HG03196 (cell line): ENCODE measurements around the gene NINJ2.

Experiments
- ATAC-seq: cut with Tn5 transposase; IDR thresholded peaks from one replicate; pipeline ENCODE4 v1.9.1; 2021; ENCODE audit not compliant: unreplicated experiment

The NINJ2 gene

GRCh38 chr12:617304-617915 is 45.8 kb downstream of the NINJ2 start:
- no peak for ATAC-seq

- ATAC-seq = no peak
Measured at GRCh38 chr12:615620-616019, 47.6 kb downstream of the NINJ2 start.

GRCh38 chr12:614411-614970 is 48.8 kb downstream of the NINJ2 start:
- no peak for ATAC-seq

- ATAC-seq = no peak
Measured at GRCh38 chr12:613996-614395, 49.2 kb downstream of the NINJ2 start.

GRCh38 chr12:612886-613285 is 50.4 kb downstream of the NINJ2 start:
- ATAC-seq = no peak

GRCh38 chr12:612293-612692 is 51.0 kb downstream of the NINJ2 start:
- ATAC-seq = no peak

- ATAC-seq = no peak
Measured at GRCh38 chr12:611721-612120, 51.5 kb downstream of the NINJ2 start.

GRCh38 chr12:608921-609320 is 54.3 kb downstream of the NINJ2 start:
- ATAC-seq = no peak

GRCh38 chr12:608413-608812 is 54.8 kb downstream of the NINJ2 start:
- no peak for ATAC-seq

- no peak for ATAC-seq
Measured at GRCh38 chr12:607541-608001, 55.7 kb downstream of the NINJ2 start.

GRCh38 chr12:604956-605355 is 58.3 kb downstream of the NINJ2 start:
- ATAC-seq = no peak

- ATAC-seq = no peak
Measured at GRCh38 chr12:602700-603068, 60.6 kb downstream of the NINJ2 start.

- ATAC-seq = no peak
Measured at GRCh38 chr12:601976-602699, 61.1 kb downstream of the NINJ2 start.

- no peak for ATAC-seq
Measured at GRCh38 chr12:599756-600155, 63.5 kb downstream of the NINJ2 start.

- ATAC-seq = no peak
Measured at GRCh38 chr12:597926-598568, 65.2 kb downstream of the NINJ2 start.

- ATAC-seq = no peak
Measured at GRCh38 chr12:593396-594270, 69.6 kb downstream of the NINJ2 start.

- ATAC-seq = no peak
Measured at GRCh38 chr12:592024-592505, 71.2 kb downstream of the NINJ2 start.

- no peak for ATAC-seq
Measured at GRCh38 chr12:591167-592023, 71.8 kb downstream of the NINJ2 start.

GRCh38 chr12:590206-590750 is 73.0 kb downstream of the NINJ2 start:
- ATAC-seq = no peak

- no peak for ATAC-seq
Measured at GRCh38 chr12:588646-589045, 74.6 kb downstream of the NINJ2 start.
